Calu3 (cell line): ENCODE data around the gene HOXB7. TPM values are rescaled to one million over a fixed set of nuclear protein-coding genes. Genes with fewer than 3 reads are reported as not detected.

Source experiments
- BruUV-seq: library from RNA; stranded (reverse); fragments of 400-500 nt; replicated peaks from 2 replicates; lab custom pipeline; 2021; lab: Mats Ljungman, UMichigan
- CTCF ChIA-PET: fragments of 300-600 bp; sonication (Branson Sonifier 250); formaldehyde crosslinking; loops from one replicate; lab custom pipeline; 2022; ENCODE audit warnings: antibody characterized with exemption; lab: Charles Lee
- DNase-seq: peaks from one replicate; pipeline ENCODE4 v3.0.0; 2022
- H3K27ac Mint-ChIP-seq: one replicate; pipeline ENCODE4 v1.8.0; 2022; ENCODE audit warnings: mixed read lengths; ENCODE audit not compliant: unreplicated experiment
- H3K27me3 Mint-ChIP-seq: one replicate; pipeline ENCODE4 v1.8.0; 2022; ENCODE audit warnings: mixed read lengths; ENCODE audit not compliant: unreplicated experiment
- H3K36me3 Mint-ChIP-seq: one replicate; pipeline ENCODE4 v1.8.0; 2022; ENCODE audit warnings: mild to moderate bottlenecking, moderate library complexity, mixed read lengths; ENCODE audit not compliant: insufficient read depth, unreplicated experiment
- H3K4me1 Mint-ChIP-seq: one replicate; pipeline ENCODE4 v1.8.0; 2022; ENCODE audit warnings: mild to moderate bottlenecking, low read depth, mixed read lengths; ENCODE audit not compliant: unreplicated experiment
- H3K4me3 Mint-ChIP-seq: one replicate; pipeline ENCODE4 v1.8.0; 2022; ENCODE audit warnings: mild to moderate bottlenecking, low read depth, moderate library complexity, mixed read lengths; ENCODE audit not compliant: unreplicated experiment
- H3K9me3 Mint-ChIP-seq: one replicate; pipeline ENCODE4 v1.8.0; 2022; ENCODE audit warnings: low read depth, mixed read lengths; ENCODE audit not compliant: unreplicated experiment
- intact Hi-C: fragments of 100-400 bp; cut with micrococcal nuclease; formaldehyde crosslinking; loops from one replicate; pipeline ENCODE4 v1.10.0; 2022; ENCODE audit not compliant: unreplicated experiment
- total RNA-seq: library from RNA; stranded (reverse); gene quantifications from 2 replicates; pipeline ENCODE4 v1.2.3, GENCODE V29; 2022
- TF ChIP-seq, protein P1 (sequence below): fragments of 200-600 bp; IDR thresholded peaks from one replicate; pipeline ENCODE4 v1.8.0; 2022; ENCODE audit warnings: antibody characterized with exemption; ENCODE audit not compliant: unreplicated experiment

The HOXB7 gene
- total RNA-seq, 1 experiment from 2014 or later: 30.2 TPM

- intact Hi-C loops: no loop called here
- Mint-ChIP-seq H3K27me3 (no peaks in the 10 kb centered on the region), H3K36me3 (peaks cover 64% of the 10 kb centered on the region), H3K27ac (no peak overlapping the region), H3K4me3 (no peak overlapping the region), H3K9me3 (no peaks in the 10 kb centered on the region), H3K4me1 (peaks cover 22% of the 10 kb centered on the region)
- CTCF ChIA-PET: interaction anchor here (1.6 kb wide), 1 partner anchor 22 kb away, joined by 4 read pairs; no protein-coding TSS in a partner anchor
- no TSS peak for BruUV-seq
- TF ChIP-seq, protein P1, sequence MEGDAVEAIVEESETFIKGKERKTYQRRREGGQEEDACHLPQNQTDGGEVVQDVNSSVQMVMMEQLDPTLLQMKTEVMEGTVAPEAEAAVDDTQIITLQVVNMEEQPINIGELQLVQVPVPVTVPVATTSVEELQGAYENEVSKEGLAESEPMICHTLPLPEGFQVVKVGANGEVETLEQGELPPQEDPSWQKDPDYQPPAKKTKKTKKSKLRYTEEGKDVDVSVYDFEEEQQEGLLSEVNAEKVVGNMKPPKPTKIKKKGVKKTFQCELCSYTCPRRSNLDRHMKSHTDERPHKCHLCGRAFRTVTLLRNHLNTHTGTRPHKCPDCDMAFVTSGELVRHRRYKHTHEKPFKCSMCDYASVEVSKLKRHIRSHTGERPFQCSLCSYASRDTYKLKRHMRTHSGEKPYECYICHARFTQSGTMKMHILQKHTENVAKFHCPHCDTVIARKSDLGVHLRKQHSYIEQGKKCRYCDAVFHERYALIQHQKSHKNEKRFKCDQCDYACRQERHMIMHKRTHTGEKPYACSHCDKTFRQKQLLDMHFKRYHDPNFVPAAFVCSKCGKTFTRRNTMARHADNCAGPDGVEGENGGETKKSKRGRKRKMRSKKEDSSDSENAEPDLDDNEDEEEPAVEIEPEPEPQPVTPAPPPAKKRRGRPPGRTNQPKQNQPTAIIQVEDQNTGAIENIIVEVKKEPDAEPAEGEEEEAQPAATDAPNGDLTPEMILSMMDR: no peak
- DNase-seq: no peak
Measured at GRCh38 chr17:48568499-48569239, 42.1 kb downstream of the HOXB7 start.

GRCh38 chr17:48567646-48568354, 43.0 kb downstream of the HOXB7 start:
- BruUV-seq: no TSS peak
- Mint-ChIP-seq H3K36me3 (peaks cover 64% of the 10 kb centered on the region), H3K4me1 (peaks cover 22% of the 10 kb centered on the region), H3K4me3 (no peak overlapping the region), H3K27me3 (no peaks in the 10 kb centered on the region), H3K27ac (no peak overlapping the region), H3K9me3 (no peaks in the 10 kb centered on the region)
- DNase-seq: no peak
- CTCF ChIA-PET: interaction anchor here (0.7 to 1.6 kb wide), 3 partner anchors 21 to 47 kb away, joined by 3 to 4 read pairs (median 3); partner anchors contain the start of gene HOXB8
- TF ChIP-seq, protein P1: no peak
- intact Hi-C loops: no loop called here

GRCh38 chr17:48567209-48567608, 43.6 kb downstream of the HOXB7 start:
- H3K27ac Mint-ChIP-seq: no peak overlapping the region
- H3K9me3 Mint-ChIP-seq: no peaks in the 10 kb centered on the region
- H3K4me3 Mint-ChIP-seq: no peak overlapping the region
- peaks cover 64% of the 10 kb centered on the region for H3K36me3 Mint-ChIP-seq
- H3K4me1 Mint-ChIP-seq: peaks cover 25% of the 10 kb centered on the region
- no peak for DNase-seq
- H3K27me3 Mint-ChIP-seq: no peaks in the 10 kb centered on the region
- intact Hi-C loops: no loop called here
- BruUV-seq: no TSS peak
- CTCF ChIA-PET: interaction anchor here (0.7 to 1.8 kb wide), 4 partner anchors 11 to 48 kb away, joined by 3 to 4 read pairs (median 4); partner anchors contain the start of genes HOXB4 and HOXB8
- TF ChIP-seq, protein P1: no peak

- peaks cover 64% of the 10 kb centered on the region for H3K36me3 Mint-ChIP-seq
- H3K27ac Mint-ChIP-seq: no peak overlapping the region
- H3K27me3 Mint-ChIP-seq: no peaks in the 10 kb centered on the region
- H3K4me1 Mint-ChIP-seq: peaks cover 25% of the 10 kb centered on the region
- no peaks in the 10 kb centered on the region for H3K9me3 Mint-ChIP-seq
- DNase-seq: no peak
- intact Hi-C loops: no loop called here
- H3K4me3 Mint-ChIP-seq: no peak overlapping the region
- BruUV-seq: no TSS peak
- CTCF ChIA-PET: interaction anchor here (1.6 to 1.8 kb wide), 2 partner anchors 12 to 20 kb away, joined by 4 read pairs; partner anchors contain the start of gene HOXB4
- TF ChIP-seq, protein P1: no peak
Measured at GRCh38 chr17:48566717-48567116, 44.1 kb downstream of the HOXB7 start.
